ENCODE data around the gene CHMP5. TPM values are rescaled to one million over a fixed set of nuclear protein-coding genes. Genes with fewer than 3 reads are reported as not detected.
"Not testable (repeated sequence)": the region's sequence is repeated elsewhere in the genome, so short reads cannot be mapped to it uniquely, and the experiment has no call there.

CHMP5 gene
- total and polyA plus RNA-seq, 4 experiments from 2014 or later: 32.3 to 59.9 (median 39.7) TPM

- POLR2A ChIA-PET (ENCODE audit: partially characterized antibody): interaction anchor here (1.9 kb wide), 1 partner anchor 17 kb away, joined by 5 read pairs; the partner anchor contains the start of gene NFX1
Observed at GRCh38 chr9:33307067-33307466, 42.2 kb downstream of the CHMP5 start.

GRCh38 chr9:33309903-33310302 lies 45.1 kb downstream of the CHMP5 start:
- DNase-seq: no peak
- POLR2A ChIA-PET (ENCODE audit: partially characterized antibody): interaction anchor here (0.7 kb wide), 1 partner anchor 10 kb away, joined by 4 read pairs; no protein-coding TSS in a partner anchor
- peaks cover 31 to 64% of the 10 kb centered on the region in 2 donors for H3K36me3 Mint-ChIP-seq
- peaks cover 0 to 4% (median 2%) of the 10 kb centered on the region in 4 donors for H3K4me1 Mint-ChIP-seq
- no peaks in the 10 kb centered on the region for H3K27me3 Mint-ChIP-seq
- H3K4me3 Mint-ChIP-seq: no peak overlapping the region
- CTCF ChIA-PET (ENCODE audit: partially characterized antibody): interaction anchor here (0.8 to 0.9 kb wide), 2 partner anchors 9 to 23 kb away, joined by 3 read pairs; no protein-coding TSS in a partner anchor
- H3K36me3 ChIP-seq (ENCODE audit: insufficient read depth, low read length): peaks cover 80% of the 10 kb centered on the region
- no peaks in the 10 kb centered on the region for H3K27me3 ChIP-seq (ENCODE audit: insufficient read depth, low read length)
- no peak overlapping the region for H3K27ac ChIP-seq (ENCODE audit: low read depth, low read length)
- no peak overlapping the region for H3K4me3 ChIP-seq (ENCODE audit: low read length in 2 of 2)
- H3K4me1 ChIP-seq (ENCODE audit: insufficient read depth, low read length): no peaks in the 10 kb centered on the region
- peaks cover 0 to 3% (median 0%) of the 10 kb centered on the region in 8 donors for H3K9me3 Mint-ChIP-seq
- peak overlapping the region in 2 of 7 donors; percentile 10 to 66 for H3K27ac Mint-ChIP-seq
- no peaks in the 10 kb centered on the region for H3K9me3 ChIP-seq (ENCODE audit: control insufficient read depth in 1 of 2, low read length in 2 of 2)
- intact Hi-C loops (cut with micrococcal nuclease): no loop called here

More at GRCh38 chr9:33307067-33307466, 42.2 kb downstream of the CHMP5 start:
- Histone ChIP-seq H3K27me3 (ENCODE audit: insufficient read depth, low read length) (no peaks in the 10 kb centered on the region), H3K4me3 (ENCODE audit: low read length in 2 of 2) (no peak overlapping the region), H3K27ac (ENCODE audit: low read depth, low read length) (no peak overlapping the region), H3K9me3 (ENCODE audit: control insufficient read depth in 1 of 2, low read length in 2 of 2) (no peaks in the 10 kb centered on the region), H3K4me1 (ENCODE audit: insufficient read depth, low read length) (no peaks in the 10 kb centered on the region), H3K36me3 (ENCODE audit: insufficient read depth, low read length) (peaks cover 85% of the 10 kb centered on the region)
- Mint-ChIP-seq H3K27me3 (no peaks in the 10 kb centered on the region), H3K4me3 (no peak overlapping the region), H3K9me3 (peaks cover 0 to 2% (median 0%) of the 10 kb centered on the region in 8 donors), H3K36me3 (peaks cover 28 to 55% of the 10 kb centered on the region in 2 donors), H3K27ac (no peak overlapping the region), H3K4me1 (peaks cover 0 to 4% (median 2%) of the 10 kb centered on the region in 4 donors)
- intact Hi-C loops (cut with micrococcal nuclease): no loop called here
- CTCF ChIA-PET (ENCODE audit: partially characterized antibody): no interaction called here
- no peak for DNase-seq

- no peaks in the 10 kb centered on the region for H3K9me3 ChIP-seq (ENCODE audit: control insufficient read depth in 1 of 2, low read length in 2 of 2)
- no peak for DNase-seq
- POLR2A ChIA-PET (ENCODE audit: partially characterized antibody): no interaction called here
- CTCF ChIA-PET (ENCODE audit: partially characterized antibody): no interaction called here
- intact Hi-C loops (cut with micrococcal nuclease): no loop called here
- H3K27me3 ChIP-seq (ENCODE audit: insufficient read depth, low read length): no peaks in the 10 kb centered on the region
- Mint-ChIP-seq H3K27me3 (no peaks in the 10 kb centered on the region), H3K36me3 (peaks cover 36 to 72% of the 10 kb centered on the region in 2 donors), H3K4me3 (no peak overlapping the region), H3K27ac (peak overlapping the region in 2 of 7 donors; percentile 53 to 59), H3K4me1 (peaks cover 0 to 4% (median 2%) of the 10 kb centered on the region in 4 donors), H3K9me3 (peaks cover 0 to 3% (median 0%) of the 10 kb centered on the region in 8 donors)
- no peaks in the 10 kb centered on the region for H3K4me1 ChIP-seq (ENCODE audit: insufficient read depth, low read length)
- no peak overlapping the region for H3K27ac ChIP-seq (ENCODE audit: low read depth, low read length)
- no peak overlapping the region for H3K4me3 ChIP-seq (ENCODE audit: low read length in 2 of 2)
- H3K36me3 ChIP-seq (ENCODE audit: insufficient read depth, low read length): peaks cover 80% of the 10 kb centered on the region
Observed at GRCh38 chr9:33310748-33311147, 45.9 kb downstream of the CHMP5 start.

- H3K9me3 Mint-ChIP-seq: peaks cover 0 to 3% (median 0%) of the 10 kb centered on the region in 8 donors
- POLR2A ChIA-PET (ENCODE audit: partially characterized antibody): interaction anchor here (1.5 kb wide), 1 partner anchor 22 kb away, joined by 5 read pairs; the partner anchor contains the start of gene NFX1
Observed at GRCh38 chr9:33311953-33312352, 47.1 kb downstream of the CHMP5 start.

GRCh38 chr9:33315371-33315770 lies 50.5 kb downstream of the CHMP5 start:
- Histone ChIP-seq H3K27me3 (ENCODE audit: insufficient read depth, low read length) (no peaks in the 10 kb centered on the region), H3K4me1 (ENCODE audit: insufficient read depth, low read length) (no peaks in the 10 kb centered on the region), H3K9me3 (ENCODE audit: control insufficient read depth in 1 of 2, low read length in 2 of 2) (no peaks in the 10 kb centered on the region), H3K36me3 (ENCODE audit: insufficient read depth, low read length) (peaks cover 78% of the 10 kb centered on the region), H3K4me3 (ENCODE audit: low read length in 2 of 2) (no peak overlapping the region), H3K27ac (ENCODE audit: low read depth, low read length) (no peak overlapping the region)
- H3K36me3 Mint-ChIP-seq: peaks cover 57 to 77% of the 10 kb centered on the region in 2 donors
- peaks cover 0 to 1% (median 0%) of the 10 kb centered on the region in 4 donors for H3K4me1 Mint-ChIP-seq
- ChIA-PET POLR2A (ENCODE audit: partially characterized antibody) (interaction anchor here (0.6 to 1.1 kb wide), 2 partner anchors 25 to 100 kb away, joined by 3 to 5 read pairs; partner anchors contain the start of gene NFX1), CTCF (ENCODE audit: partially characterized antibody) (interaction anchor here (1.2 kb wide), 1 partner anchor 12 kb away, joined by 3 read pairs; no protein-coding TSS in a partner anchor)
- H3K27me3 Mint-ChIP-seq: no peaks in the 10 kb centered on the region
- intact Hi-C loops (cut with micrococcal nuclease): no loop called here
- H3K27ac Mint-ChIP-seq: peak overlapping the region in 1 of 7 donors; percentile 21
- peaks cover 0 to 3% (median 0%) of the 10 kb centered on the region in 8 donors for H3K9me3 Mint-ChIP-seq
- H3K4me3 Mint-ChIP-seq: no peak overlapping the region
- no peak for DNase-seq

More at GRCh38 chr9:33311953-33312352, 47.1 kb downstream of the CHMP5 start:
- no peak for DNase-seq
- Mint-ChIP-seq H3K36me3 (peaks cover 47 to 84% of the 10 kb centered on the region in 2 donors), H3K27me3 (no peaks in the 10 kb centered on the region), H3K4me1 (peaks cover 0 to 4% (median 2%) of the 10 kb centered on the region in 4 donors), H3K4me3 (no peak overlapping the region), H3K27ac (peak overlapping the region in 1 of 7 donors; percentile 8)
- intact Hi-C loops (cut with micrococcal nuclease): no loop called here
- Histone ChIP-seq H3K36me3 (ENCODE audit: insufficient read depth, low read length) (peaks cover 82% of the 10 kb centered on the region), H3K9me3 (ENCODE audit: control insufficient read depth in 1 of 2, low read length in 2 of 2) (no peaks in the 10 kb centered on the region), H3K4me1 (ENCODE audit: insufficient read depth, low read length) (no peaks in the 10 kb centered on the region), H3K27ac (ENCODE audit: low read depth, low read length) (no peak overlapping the region), H3K4me3 (ENCODE audit: low read length in 2 of 2) (no peak overlapping the region), H3K27me3 (ENCODE audit: insufficient read depth, low read length) (no peaks in the 10 kb centered on the region)
- CTCF ChIA-PET (ENCODE audit: partially characterized antibody): interaction anchor here (1.2 kb wide), 1 partner anchor 25 kb away, joined by 4 read pairs; no protein-coding TSS in a partner anchor

- POLR2A ChIA-PET (ENCODE audit: partially characterized antibody); H3K27me3 Mint-ChIP-seq; H3K27me3 ChIP-seq (ENCODE audit: insufficient read depth, low read length); H3K27ac ChIP-seq (ENCODE audit: low read depth, low read length); H3K9me3 ChIP-seq (ENCODE audit: control insufficient read depth in 1 of 2, low read length in 2 of 2); H3K4me3 Mint-ChIP-seq; H3K9me3 Mint-ChIP-seq; DNase-seq; H3K4me3 ChIP-seq (ENCODE audit: low read length in 2 of 2); intact Hi-C loops (cut with micrococcal nuclease); H3K4me1 ChIP-seq (ENCODE audit: insufficient read depth, low read length); H3K4me1 Mint-ChIP-seq; H3K27ac Mint-ChIP-seq: not testable (repeated sequence)
- CTCF ChIA-PET (ENCODE audit: partially characterized antibody): interaction anchor here (1.4 kb wide), 1 partner anchor 30 kb away, joined by 6 read pairs; no protein-coding TSS in a partner anchor
- peaks cover 76% of the 10 kb centered on the region for H3K36me3 ChIP-seq (ENCODE audit: insufficient read depth, low read length)
- H3K36me3 Mint-ChIP-seq: peaks cover 56 to 74% of the 10 kb centered on the region in 2 donors
Observed at GRCh38 chr9:33317136-33317535, 52.3 kb downstream of the CHMP5 start.

- no peak overlapping the region for H3K27ac Mint-ChIP-seq
- POLR2A ChIA-PET (ENCODE audit: partially characterized antibody): no interaction called here
Observed at GRCh38 chr9:33318225-33318624, 53.4 kb downstream of the CHMP5 start.

More at GRCh38 chr9:33318225-33318624, 53.4 kb downstream of the CHMP5 start:
- Histone ChIP-seq H3K4me3 (ENCODE audit: low read length in 2 of 2) (no peak overlapping the region), H3K9me3 (ENCODE audit: control insufficient read depth in 1 of 2, low read length in 2 of 2) (no peaks in the 10 kb centered on the region), H3K4me1 (ENCODE audit: insufficient read depth, low read length) (no peaks in the 10 kb centered on the region), H3K36me3 (ENCODE audit: insufficient read depth, low read length) (peaks cover 77% of the 10 kb centered on the region), H3K27me3 (ENCODE audit: insufficient read depth, low read length) (no peaks in the 10 kb centered on the region), H3K27ac (ENCODE audit: low read depth, low read length) (no peak overlapping the region)
- H3K9me3 Mint-ChIP-seq: peaks cover 0 to under 1% (median 0%) of the 10 kb centered on the region in 8 donors
- H3K4me1 Mint-ChIP-seq: no peaks in the 10 kb centered on the region
- peaks cover 60 to 74% of the 10 kb centered on the region in 2 donors for H3K36me3 Mint-ChIP-seq
- no peak overlapping the region for H3K4me3 Mint-ChIP-seq
- no peak for DNase-seq
- CTCF ChIA-PET (ENCODE audit: partially characterized antibody): no interaction called here
- intact Hi-C loops (cut with micrococcal nuclease): no loop called here
- no peaks in the 10 kb centered on the region for H3K27me3 Mint-ChIP-seq
